Skeletal muscle tissue (tissue), 4 donors: ENCODE results near the gene ZNF862. TPM values are rescaled to one million over a fixed set of nuclear protein-coding genes. Genes with fewer than 3 reads are reported as not detected.

Experiments
- H3K27ac ChIP-seq: one replicate; pipeline ENCODE4 v1.7.0; 2013; ENCODE audit warnings: mild to moderate bottlenecking, low read depth, low read length, inconsistent platforms
- H3K27me3 ChIP-seq, 3 donors: one replicate each; pipeline ENCODE4 v1.7.0; 2013; ENCODE audit warnings: low read length in 3 of 3; ENCODE audit not compliant: control insufficient read depth in 3 of 3, insufficient read depth in 3 of 3
- H3K36me3 ChIP-seq, 3 donors: one replicate each; pipeline ENCODE4 v1.7.0; 2013; ENCODE audit warnings: low read length in 3 of 3; ENCODE audit not compliant: control insufficient read depth in 3 of 3, insufficient read depth in 3 of 3
- H3K4me1 ChIP-seq, 3 donors: one replicate each; pipeline ENCODE4 v1.7.0; 2013; ENCODE audit warnings: low read length in 3 of 3, mild to moderate bottlenecking in 3 of 3; ENCODE audit not compliant: control insufficient read depth in 3 of 3, insufficient read depth in 3 of 3
- H3K4me3 ChIP-seq, 3 donors: one replicate each; pipeline ENCODE4 v1.7.0; 2013; ENCODE audit warnings: low read length in 3 of 3
- H3K9ac ChIP-seq, 3 donors: one replicate each; pipeline ENCODE4 v1.7.0; 2013; ENCODE audit warnings: low read length in 3 of 3, mild to moderate bottlenecking in 3 of 3, moderate library complexity in 2 of 3, low read depth in 1 of 3
- H3K9me3 ChIP-seq, 3 donors: one replicate each; pipeline ENCODE4 v1.7.0; 2013; ENCODE audit warnings: low read length in 3 of 3; ENCODE audit not compliant: control insufficient read depth in 3 of 3
- total RNA-seq: library from RNA; depleted of rRNA; stranded (reverse); fragments of >200 nt; gene quantifications from one replicate; pipeline ENCODE4 v1.2.3, GENCODE V29; 2014
- donor health status: Osteomylitis.

The ZNF862 gene
- total RNA-seq, 1 donor from 2014 or later, result 5.2 TPM

DNA sequence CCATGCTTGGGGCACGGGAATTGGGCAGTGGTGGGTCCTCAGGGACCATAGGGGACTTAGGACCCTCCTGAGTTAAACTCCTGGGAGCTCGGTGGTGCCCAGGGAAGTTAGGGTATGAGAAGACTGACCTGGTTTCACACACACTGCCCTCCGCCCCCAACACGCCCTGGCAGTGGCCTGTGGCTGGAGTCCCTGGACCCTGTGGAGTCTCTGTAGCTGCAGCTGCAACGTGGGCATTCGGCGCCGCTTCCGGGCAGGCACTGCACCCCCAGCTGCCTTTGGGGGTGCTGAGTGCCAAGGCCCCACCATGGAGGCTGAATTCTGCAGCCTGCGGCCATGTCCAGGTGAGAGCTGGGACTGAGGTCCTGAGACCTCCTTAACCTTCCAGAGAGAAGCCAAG lies 29.9 kb upstream of the ZNF862 start:
- no peak overlapping the region for H3K27ac ChIP-seq
- no peaks in the 10 kb centered on the region for H3K4me1 ChIP-seq
- no peaks in the 10 kb centered on the region for H3K9me3 ChIP-seq
- H3K27me3 ChIP-seq, result peaks cover 0 to 5% (median 5%) of the 10 kb centered on the region in 3 donors
- H3K9ac ChIP-seq, result no peak overlapping the region
- no peak overlapping the region for H3K4me3 ChIP-seq
- H3K36me3 ChIP-seq, result no peaks in the 10 kb centered on the region

DNA sequence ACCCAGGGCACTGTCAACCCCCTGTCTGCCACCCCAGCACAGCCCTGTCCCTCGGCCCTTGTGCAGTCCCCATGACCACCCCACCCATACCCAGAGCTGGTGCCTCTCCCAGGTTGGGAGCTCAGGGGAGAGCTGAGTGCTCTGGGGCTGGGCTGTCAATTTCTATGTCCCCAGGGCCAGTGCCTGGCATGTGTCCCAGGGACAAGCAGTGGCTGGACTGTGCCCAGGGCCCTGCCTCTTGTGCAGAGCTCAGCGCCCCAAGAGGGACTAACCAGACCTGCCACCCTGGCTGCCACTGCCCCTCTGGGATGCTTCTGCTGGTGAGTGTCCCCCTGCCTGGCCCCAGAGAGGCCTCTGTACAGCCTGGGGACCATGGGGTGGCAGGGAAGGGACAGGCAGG lies 29.0 kb upstream of the ZNF862 start:
- Histone ChIP-seq H3K9me3 (no peaks in the 10 kb centered on the region), H3K4me1 (no peaks in the 10 kb centered on the region), H3K4me3 (no peak overlapping the region), H3K27ac (no peak overlapping the region), H3K9ac (no peak overlapping the region), H3K36me3 (no peaks in the 10 kb centered on the region), H3K27me3 (peaks cover 0 to 5% (median 5%) of the 10 kb centered on the region in 3 donors)

DNA sequence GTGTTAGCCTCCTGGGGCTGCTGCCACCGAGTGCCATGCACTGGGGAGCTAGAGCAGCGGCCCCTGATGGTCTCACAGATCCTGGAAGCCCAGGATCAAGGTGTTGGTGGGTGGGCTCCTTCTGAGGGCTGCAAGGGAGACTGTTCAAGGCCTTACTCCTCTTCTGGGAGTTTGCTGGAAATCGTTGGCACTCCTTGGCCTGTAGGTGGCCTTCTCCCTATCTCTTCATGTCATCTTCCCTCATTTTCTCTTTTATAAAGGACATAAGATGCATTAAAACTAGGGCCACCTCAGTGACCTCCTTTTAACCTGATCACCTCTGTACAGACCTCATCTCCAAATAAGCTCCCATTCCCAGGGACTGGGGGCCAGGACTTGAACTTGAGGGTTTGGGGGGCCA lies 27.0 kb upstream of the ZNF862 start:
- H3K4me1 ChIP-seq, result no peaks in the 10 kb centered on the region
- H3K9ac ChIP-seq, result no peak overlapping the region
- H3K9me3 ChIP-seq, result no peaks in the 10 kb centered on the region
- no peak overlapping the region for H3K4me3 ChIP-seq
- peaks cover 0 to 5% (median 5%) of the 10 kb centered on the region in 3 donors for H3K27me3 ChIP-seq
- no peak overlapping the region for H3K27ac ChIP-seq
- no peaks in the 10 kb centered on the region for H3K36me3 ChIP-seq

DNA sequence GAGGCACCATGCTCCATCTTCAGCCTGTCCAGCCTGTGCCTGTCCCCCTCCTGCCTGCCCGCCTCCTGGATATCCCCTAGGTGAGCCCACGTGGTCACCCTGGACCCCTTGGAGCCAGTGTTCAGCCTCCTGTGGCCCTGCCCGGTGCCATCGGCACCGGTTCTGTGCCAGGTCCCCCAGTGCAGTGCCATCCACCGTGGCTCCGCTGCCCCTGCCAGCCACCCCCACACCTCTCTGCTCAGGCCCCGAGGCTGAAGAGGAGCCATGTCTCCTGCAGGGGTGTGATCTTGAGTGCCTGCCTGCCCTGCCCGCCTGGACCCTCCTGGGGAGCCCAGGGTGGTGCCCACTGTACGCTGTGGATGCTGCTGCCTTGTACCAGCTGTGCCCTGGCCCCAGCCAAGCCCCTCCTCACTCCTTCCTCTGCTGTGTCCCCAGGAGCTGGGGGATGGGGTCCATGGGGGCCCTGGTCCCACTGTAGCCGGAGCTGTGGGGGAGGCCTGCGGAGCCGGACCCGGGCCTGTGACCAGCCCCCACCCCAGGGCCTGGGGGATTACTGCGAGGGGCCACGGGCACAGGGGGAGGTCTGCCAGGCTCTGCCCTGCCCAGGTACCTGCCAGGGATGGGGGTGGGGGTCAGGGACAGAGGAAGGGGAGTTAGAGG lies 26.2 kb upstream of the ZNF862 start:
- H3K27me3 ChIP-seq, result peaks cover 0 to 5% (median 0%) of the 10 kb centered on the region in 3 donors
- no peak overlapping the region for H3K4me3 ChIP-seq
- H3K4me1 ChIP-seq, result no peaks in the 10 kb centered on the region
- H3K27ac ChIP-seq, result no peak overlapping the region
- no peaks in the 10 kb centered on the region for H3K36me3 ChIP-seq
- H3K9ac ChIP-seq, result no peak overlapping the region
- H3K9me3 ChIP-seq, result no peaks in the 10 kb centered on the region

DNA sequence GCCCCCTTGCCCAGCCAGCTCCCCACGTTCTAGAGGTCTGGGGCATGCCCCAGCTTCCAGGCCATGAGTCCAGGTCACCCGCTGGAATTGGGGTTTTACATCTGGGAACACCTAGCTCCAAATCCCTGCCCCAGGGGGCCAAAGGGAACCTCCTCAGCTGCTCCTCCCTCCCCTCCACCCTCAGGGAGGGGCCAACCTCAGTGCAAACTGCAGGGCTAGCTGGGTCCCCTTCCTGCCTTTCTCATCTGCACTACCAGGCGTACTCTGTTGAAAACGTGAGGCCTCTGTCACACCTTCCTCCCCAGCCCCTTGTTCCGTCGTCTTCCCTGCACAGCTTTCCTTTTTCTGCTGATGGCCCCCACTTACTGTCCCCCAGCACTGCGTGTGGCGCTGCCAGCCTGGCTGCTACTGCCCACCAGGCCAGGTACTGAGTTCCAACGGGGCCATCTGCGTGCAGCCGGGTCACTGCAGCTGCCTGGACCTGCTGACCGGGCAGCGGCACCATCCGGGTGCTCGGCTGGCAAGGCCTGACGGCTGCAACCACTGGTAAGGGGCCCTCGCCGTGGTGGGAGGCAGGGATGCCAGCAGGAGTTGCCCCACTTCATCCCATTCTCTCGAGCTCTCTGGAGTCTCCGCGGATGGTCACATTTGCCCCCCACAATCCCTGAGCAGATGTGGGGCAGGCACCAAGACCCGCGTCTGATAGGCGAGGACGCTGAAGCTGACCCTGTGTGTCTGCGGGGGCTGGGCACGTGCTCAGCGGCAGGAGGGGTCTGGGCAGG lies 24.7 kb upstream of the ZNF862 start:
- Histone ChIP-seq H3K9me3 (no peaks in the 10 kb centered on the region), H3K4me1 (no peaks in the 10 kb centered on the region), H3K27me3 (peaks cover 0 to 5% (median 0%) of the 10 kb centered on the region in 3 donors), H3K36me3 (no peaks in the 10 kb centered on the region), H3K27ac (no peak overlapping the region), H3K9ac (no peak overlapping the region), H3K4me3 (no peak overlapping the region)

DNA sequence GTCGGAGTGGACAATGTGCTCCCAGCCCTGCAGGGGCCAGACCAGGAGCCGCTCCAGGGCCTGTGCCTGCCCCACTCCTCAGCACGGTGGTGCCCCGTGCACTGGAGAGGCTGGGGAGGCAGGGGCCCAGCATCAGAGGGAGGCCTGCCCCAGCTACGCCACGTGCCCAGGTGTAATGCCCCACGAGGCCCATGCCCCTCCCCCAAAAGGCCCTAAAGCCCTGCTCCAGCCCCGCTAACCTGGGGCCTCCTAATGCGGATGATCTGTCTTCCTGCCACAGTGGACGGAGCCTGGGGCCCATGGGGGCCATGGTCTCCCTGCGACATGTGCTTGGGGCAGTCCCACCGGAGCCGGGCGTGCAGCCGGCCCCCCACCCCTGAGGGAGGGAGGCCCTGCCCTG lies 23.7 kb upstream of the ZNF862 start:
- Histone ChIP-seq H3K36me3 (no peaks in the 10 kb centered on the region), H3K27ac (no peak overlapping the region), H3K9ac (no peak overlapping the region), H3K9me3 (no peaks in the 10 kb centered on the region), H3K27me3 (peaks cover 0 to 5% (median 0%) of the 10 kb centered on the region in 3 donors), H3K4me1 (no peaks in the 10 kb centered on the region), H3K4me3 (no peak overlapping the region)

DNA sequence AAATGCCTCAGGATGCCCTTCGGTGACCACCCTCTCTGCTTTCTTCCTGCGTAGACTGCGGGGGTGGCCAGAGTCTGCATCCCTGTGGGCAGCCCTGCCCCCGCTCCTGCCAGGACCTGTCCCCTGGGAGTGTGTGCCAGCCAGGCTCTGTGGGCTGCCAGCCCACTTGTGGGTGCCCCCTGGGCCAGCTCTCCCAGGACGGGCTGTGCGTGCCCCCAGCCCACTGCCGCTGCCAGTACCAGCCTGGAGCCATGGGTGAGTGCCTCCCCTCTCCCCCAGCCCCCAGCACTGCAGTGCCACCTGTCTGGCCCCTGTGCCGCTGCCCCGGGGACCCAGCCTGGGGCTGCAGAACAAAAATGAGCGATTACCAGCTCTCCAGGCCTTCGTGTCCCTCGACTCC lies 23.1 kb upstream of the ZNF862 start:
- Histone ChIP-seq H3K27me3 (peaks cover 0 to 5% (median 0%) of the 10 kb centered on the region in 3 donors), H3K36me3 (no peaks in the 10 kb centered on the region), H3K9ac (no peak overlapping the region), H3K9me3 (no peaks in the 10 kb centered on the region), H3K4me1 (no peaks in the 10 kb centered on the region), H3K4me3 (no peak overlapping the region), H3K27ac (no peak overlapping the region)

DNA sequence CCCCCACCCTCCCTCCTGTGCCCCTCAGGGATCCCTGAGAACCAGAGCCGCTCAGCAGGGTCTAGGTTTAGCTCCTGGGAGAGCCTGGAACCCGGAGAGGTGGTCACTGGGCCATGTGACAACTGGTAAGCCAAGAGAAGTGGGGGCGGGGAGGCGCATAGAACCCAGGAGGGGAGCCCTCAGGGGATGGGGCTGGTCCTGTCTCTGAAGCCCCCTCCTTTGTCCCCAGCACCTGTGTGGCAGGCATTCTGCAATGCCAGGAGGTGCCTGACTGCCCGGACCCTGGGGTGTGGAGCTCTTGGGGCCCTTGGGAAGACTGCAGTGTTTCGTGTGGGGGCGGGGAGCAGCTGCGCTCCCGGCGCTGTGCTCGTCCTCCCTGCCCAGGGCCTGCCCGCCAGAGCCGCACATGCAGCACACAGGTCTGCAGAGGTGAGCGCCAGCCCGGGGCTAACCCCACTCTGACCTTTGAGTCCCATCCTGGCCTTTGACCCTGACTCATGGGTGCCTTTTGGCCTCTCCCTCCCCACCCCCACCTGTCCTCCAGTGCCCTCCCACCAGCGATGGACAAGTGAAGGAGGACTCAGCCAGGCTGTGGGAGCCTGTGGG lies 22.4 kb upstream of the ZNF862 start:
- H3K27me3 ChIP-seq, result peaks cover 0 to 5% (median 0%) of the 10 kb centered on the region in 3 donors
- no peaks in the 10 kb centered on the region for H3K36me3 ChIP-seq
- H3K27ac ChIP-seq, result no peak overlapping the region
- no peaks in the 10 kb centered on the region for H3K4me1 ChIP-seq
- H3K9me3 ChIP-seq, result no peaks in the 10 kb centered on the region
- H3K4me3 ChIP-seq, result no peak overlapping the region
- H3K9ac ChIP-seq, result no peak overlapping the region

DNA sequence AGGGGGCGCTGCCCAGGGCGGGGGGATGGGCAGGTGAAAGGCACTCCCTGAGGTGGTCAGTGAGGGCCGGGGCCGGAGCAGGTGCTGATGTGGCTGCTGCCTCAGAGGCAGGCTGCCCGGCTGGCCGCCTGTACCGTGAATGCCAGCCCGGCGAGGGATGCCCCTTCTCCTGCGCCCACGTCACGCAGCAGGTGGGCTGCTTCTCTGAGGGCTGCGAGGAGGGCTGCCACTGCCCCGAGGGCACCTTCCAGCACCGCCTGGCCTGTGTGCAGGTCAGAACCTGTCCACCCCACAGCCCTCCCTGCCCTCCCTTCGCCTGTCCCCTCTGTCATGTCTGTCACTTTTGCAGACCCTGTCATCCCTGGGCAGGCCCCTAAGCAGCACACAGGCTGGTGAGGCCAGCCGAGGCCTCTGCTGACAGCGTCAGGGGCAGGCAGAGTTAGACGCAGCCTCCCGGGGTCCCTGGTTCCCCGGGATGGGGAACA lies 21.9 kb upstream of the ZNF862 start:
- Histone ChIP-seq H3K27ac (no peak overlapping the region), H3K4me1 (no peaks in the 10 kb centered on the region), H3K4me3 (no peak overlapping the region), H3K27me3 (peaks cover 0 to 5% (median 0%) of the 10 kb centered on the region in 3 donors), H3K9ac (no peak overlapping the region), H3K36me3 (no peaks in the 10 kb centered on the region), H3K9me3 (no peaks in the 10 kb centered on the region)

DNA sequence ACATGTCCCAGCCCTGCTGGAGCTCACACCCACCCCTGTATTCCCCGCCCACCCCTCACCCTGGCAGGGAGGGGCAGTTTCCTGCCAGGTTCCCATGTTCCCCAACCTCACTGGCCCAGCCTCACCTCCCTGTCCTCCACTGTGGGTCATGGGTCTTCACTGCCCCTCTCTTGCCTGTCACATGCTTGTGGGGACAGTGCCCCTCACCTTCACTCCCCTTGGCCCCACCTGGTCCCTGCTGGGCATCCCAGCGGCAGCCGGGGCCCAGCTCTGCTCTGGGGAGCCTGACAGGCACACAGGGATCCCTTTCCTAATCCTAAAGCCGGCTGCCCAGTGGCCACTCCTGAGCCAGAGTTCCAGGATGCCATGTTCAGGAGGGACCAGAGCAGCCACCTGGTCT lies 21.4 kb upstream of the ZNF862 start:
- Histone ChIP-seq H3K9me3 (no peaks in the 10 kb centered on the region), H3K27me3 (peaks cover 0 to 5% (median 0%) of the 10 kb centered on the region in 3 donors), H3K4me3 (no peak overlapping the region), H3K36me3 (no peaks in the 10 kb centered on the region), H3K9ac (no peak overlapping the region), H3K27ac (no peak overlapping the region), H3K4me1 (no peaks in the 10 kb centered on the region)
